Fibroblast of lung (primary cell): ENCODE results near the gene TASP1.
"Not testable (repeated sequence)": the region's sequence is repeated elsewhere in the genome, so short reads cannot be mapped to it uniquely, and the experiment has no call there.

ENCODE experiments used
- EZH2 ChIP-seq: IDR thresholded peaks from 2 replicates; pipeline ENCODE4 v1.5.1; 2012; ENCODE audit warnings: low read length, control low read depth, mild to moderate bottlenecking; ENCODE audit errors: missing control alignments
- TF ChIP-seq, protein P1 (sequence below), 2 donors: IDR thresholded peaks in 1 of 2; conservative IDR thresholded peaks in 1 of 2; 1 replicate in 1 of 2; 2 replicates in 1 of 2; pipeline ENCODE4 v1.5.1; 2011 to 2012; ENCODE audit warnings: low read length in 2 of 2, control low read depth in 1 of 2, inconsistent platforms in 1 of 2, low read depth in 1 of 2, mild to moderate bottlenecking in 1 of 2

DNA sequence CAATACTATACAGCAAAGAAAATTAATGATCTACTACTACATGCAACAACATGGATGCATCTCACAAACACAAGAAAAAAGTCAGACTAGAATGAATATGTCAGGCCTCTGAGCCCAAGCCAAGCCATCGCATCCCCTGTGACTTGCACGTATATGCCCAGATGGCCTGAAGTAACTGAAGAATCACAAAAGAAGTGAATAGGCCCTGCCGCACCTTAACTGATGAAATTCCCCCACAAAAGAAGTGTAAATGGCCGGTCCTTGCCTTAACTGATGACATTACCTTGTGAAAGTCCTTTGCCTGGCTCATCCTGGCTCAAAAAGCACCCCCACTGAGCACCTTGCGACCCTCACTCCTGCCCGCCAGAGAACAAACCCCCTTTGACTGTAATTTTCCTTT, 280.9 kb downstream of the TASP1 start:
- TF ChIP-seq, protein P1, sequence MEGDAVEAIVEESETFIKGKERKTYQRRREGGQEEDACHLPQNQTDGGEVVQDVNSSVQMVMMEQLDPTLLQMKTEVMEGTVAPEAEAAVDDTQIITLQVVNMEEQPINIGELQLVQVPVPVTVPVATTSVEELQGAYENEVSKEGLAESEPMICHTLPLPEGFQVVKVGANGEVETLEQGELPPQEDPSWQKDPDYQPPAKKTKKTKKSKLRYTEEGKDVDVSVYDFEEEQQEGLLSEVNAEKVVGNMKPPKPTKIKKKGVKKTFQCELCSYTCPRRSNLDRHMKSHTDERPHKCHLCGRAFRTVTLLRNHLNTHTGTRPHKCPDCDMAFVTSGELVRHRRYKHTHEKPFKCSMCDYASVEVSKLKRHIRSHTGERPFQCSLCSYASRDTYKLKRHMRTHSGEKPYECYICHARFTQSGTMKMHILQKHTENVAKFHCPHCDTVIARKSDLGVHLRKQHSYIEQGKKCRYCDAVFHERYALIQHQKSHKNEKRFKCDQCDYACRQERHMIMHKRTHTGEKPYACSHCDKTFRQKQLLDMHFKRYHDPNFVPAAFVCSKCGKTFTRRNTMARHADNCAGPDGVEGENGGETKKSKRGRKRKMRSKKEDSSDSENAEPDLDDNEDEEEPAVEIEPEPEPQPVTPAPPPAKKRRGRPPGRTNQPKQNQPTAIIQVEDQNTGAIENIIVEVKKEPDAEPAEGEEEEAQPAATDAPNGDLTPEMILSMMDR (conservative IDR thresholded peaks at IDR 0.05 in 1 of 2, IDR thresholded peaks at IDR 0.05 in 1 of 2; ENCODE audit: low read depth in 1 of 2, low read length in 2 of 2), result not testable (repeated sequence)
- TF ChIP-seq EZH2, result not testable (repeated sequence)
